ELF-1 (cell line): Measurements from ENCODE around the gene ATXN10.
A peak's percentile ranks its signal among the peaks of the same experiment; 100 is the strongest.
"Not testable (repeated sequence)": the region's sequence is repeated elsewhere in the genome, so short reads cannot be mapped to it uniquely, and the experiment has no call there.

Experiments
- DNase-seq: peaks from one replicate; pipeline ENCODE4 v3.0.0-alpha.2; 2016; ENCODE audit warnings: low read depth, low spot score

Gene ATXN10

GRCh38 chr22:45671783-45672563, at the start of gene ATXN10:
Gene ATXN10 (plus strand): TSS chr22:45671834. CDS start chr22:45672064, 230 bp downstream.
- DNase-seq = peak; percentile 82

- DNase-seq = no peak
These were observed 49.6 kb upstream of the ATXN10 start for GRCh38 chr22:45621836-45622600.

GRCh38 chr22:45623464-45624145, 48.0 kb upstream of the ATXN10 start:
- not testable (repeated sequence) for DNase-seq

- no peak for DNase-seq
These were observed 45.4 kb upstream of the ATXN10 start for GRCh38 chr22:45626198-45626651.

GRCh38 chr22:45627489-45628233, 44.0 kb upstream of the ATXN10 start:
- DNase-seq = no peak

GRCh38 chr22:45628515-45628914, 43.1 kb upstream of the ATXN10 start:
- DNase-seq = peak; percentile 54

GRCh38 chr22:45629469-45630089, 42.1 kb upstream of the ATXN10 start:
- peak; percentile 66 for DNase-seq

- DNase-seq = no peak
These were observed 41.2 kb upstream of the ATXN10 start for GRCh38 chr22:45630436-45630835.

GRCh38 chr22:45631140-45631840, 40.3 kb upstream of the ATXN10 start:
- DNase-seq = no peak

GRCh38 chr22:45631841-45632238, 39.8 kb upstream of the ATXN10 start:
- DNase-seq = no peak

GRCh38 chr22:45632791-45633515, 38.7 kb upstream of the ATXN10 start:
- no peak for DNase-seq

- no peak for DNase-seq
These were observed 35.0 kb upstream of the ATXN10 start for GRCh38 chr22:45636683-45637082.

GRCh38 chr22:45638197-45638596, 33.4 kb upstream of the ATXN10 start:
- DNase-seq = no peak

- peak; percentile 55 for DNase-seq
These were observed 32.5 kb upstream of the ATXN10 start for GRCh38 chr22:45638834-45639746.

- no peak for DNase-seq
These were observed 31.9 kb upstream of the ATXN10 start for GRCh38 chr22:45639747-45640102.

GRCh38 chr22:45640291-45640940, 31.2 kb upstream of the ATXN10 start:
- no peak for DNase-seq

- no peak for DNase-seq
These were observed 30.6 kb upstream of the ATXN10 start for GRCh38 chr22:45640941-45641621.

GRCh38 chr22:45642986-45643385, 28.6 kb upstream of the ATXN10 start:
- no peak for DNase-seq
